Measurements from ENCODE around the gene PTPRM. TPM values are rescaled to one million over a fixed set of nuclear protein-coding genes. Genes with fewer than 3 reads are reported as not detected.

Gene PTPRM
- total RNA-seq, 4 donors from 2014 or later, result 22.5 to 92.5 (median 39.2) TPM

DNA sequence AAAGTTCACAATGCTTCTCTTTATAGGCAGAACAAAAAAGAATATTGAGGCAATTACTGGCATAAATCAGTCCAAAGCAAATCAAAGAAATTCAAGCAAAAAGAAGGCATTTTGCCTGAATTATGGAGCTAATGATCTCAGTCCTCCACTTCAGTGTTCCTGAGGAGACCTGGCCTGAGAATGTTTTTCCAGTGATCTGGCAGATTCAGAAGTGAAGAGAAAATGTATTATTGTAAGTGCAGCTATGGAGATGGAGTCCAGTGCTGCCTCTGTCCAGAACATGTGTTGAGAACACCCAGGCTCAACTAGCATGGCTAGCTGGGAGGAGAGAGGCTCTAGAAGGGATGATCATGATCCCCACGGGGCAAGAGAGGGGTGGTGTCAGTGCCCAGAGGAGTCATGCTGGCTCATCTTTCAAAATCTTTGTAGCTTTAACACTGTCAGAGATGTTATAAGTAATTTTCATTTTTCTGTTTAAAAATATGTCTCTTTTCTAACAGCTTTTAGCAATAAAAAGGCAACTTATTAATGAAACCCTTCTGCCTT lies 675.1 kb downstream of the PTPRM start:
- no peak for TF ChIP-seq EP300 (IDR thresholded peaks at IDR 0.05; ENCODE audit: low read depth)
- TF ChIP-seq POLR2AphosphoS5 (IDR thresholded peaks at IDR 0.05), result no peak
- TF ChIP-seq, protein P1, sequence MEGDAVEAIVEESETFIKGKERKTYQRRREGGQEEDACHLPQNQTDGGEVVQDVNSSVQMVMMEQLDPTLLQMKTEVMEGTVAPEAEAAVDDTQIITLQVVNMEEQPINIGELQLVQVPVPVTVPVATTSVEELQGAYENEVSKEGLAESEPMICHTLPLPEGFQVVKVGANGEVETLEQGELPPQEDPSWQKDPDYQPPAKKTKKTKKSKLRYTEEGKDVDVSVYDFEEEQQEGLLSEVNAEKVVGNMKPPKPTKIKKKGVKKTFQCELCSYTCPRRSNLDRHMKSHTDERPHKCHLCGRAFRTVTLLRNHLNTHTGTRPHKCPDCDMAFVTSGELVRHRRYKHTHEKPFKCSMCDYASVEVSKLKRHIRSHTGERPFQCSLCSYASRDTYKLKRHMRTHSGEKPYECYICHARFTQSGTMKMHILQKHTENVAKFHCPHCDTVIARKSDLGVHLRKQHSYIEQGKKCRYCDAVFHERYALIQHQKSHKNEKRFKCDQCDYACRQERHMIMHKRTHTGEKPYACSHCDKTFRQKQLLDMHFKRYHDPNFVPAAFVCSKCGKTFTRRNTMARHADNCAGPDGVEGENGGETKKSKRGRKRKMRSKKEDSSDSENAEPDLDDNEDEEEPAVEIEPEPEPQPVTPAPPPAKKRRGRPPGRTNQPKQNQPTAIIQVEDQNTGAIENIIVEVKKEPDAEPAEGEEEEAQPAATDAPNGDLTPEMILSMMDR (IDR thresholded peaks at IDR 0.05), result no peak
- no peak for TF ChIP-seq POLR2A (IDR thresholded peaks at IDR 0.05)
- no peak overlapping the region for H3K27ac ChIP-seq
- H3K9me3 ChIP-seq, result no peaks in the 10 kb centered on the region
- H3K4me1 ChIP-seq, result no peaks in the 10 kb centered on the region
- no peak for DNase-seq
- no peaks in the 10 kb centered on the region for H3K27me3 ChIP-seq
- in situ Hi-C loops (cut with MboI; ENCODE audit: low pct_ligation_motif_present in 1 of 4, low pct_unique_long_range_greater_than_20kb in 1 of 4, low sequenced_read_pairs in 3 of 4), result no loop called here
- no peak overlapping the region for H3K4me3 ChIP-seq
- 31 to 60% methylated on average over 1 of the region's 1 CpG for WGBS, 2 donors (ENCODE audit: low coverage in 1 of 2)
- intact Hi-C loops (cut with DNase I; ENCODE audit: low total_unique reads), result no loop called here
- H3K36me3 ChIP-seq, result no peaks in the 10 kb centered on the region

DNA sequence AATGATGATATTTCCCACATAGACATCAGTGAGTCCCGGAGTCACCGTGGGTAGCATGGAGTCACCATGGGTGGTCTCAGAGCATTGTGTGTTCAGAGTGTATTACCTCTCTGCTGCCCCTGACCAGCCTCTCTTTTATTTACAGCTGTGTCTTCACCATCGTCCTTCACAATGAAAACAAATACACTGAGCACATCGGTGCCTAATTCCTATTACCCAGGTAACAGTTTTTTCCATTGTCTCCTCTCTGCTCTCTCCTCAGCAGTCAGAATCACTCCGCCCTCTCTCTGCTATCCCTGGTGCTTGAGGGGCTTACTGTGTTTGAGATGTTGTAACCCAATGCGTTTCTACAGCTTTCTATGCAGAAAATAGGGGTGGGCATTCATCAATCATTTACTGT lies 680.6 kb downstream of the PTPRM start:
- intact Hi-C loops (cut with DNase I; ENCODE audit: low total_unique reads) (loop anchor here (5.0 kb wide), 1 partner anchor 1435 kb away; no protein-coding TSS in a partner anchor), in situ Hi-C loops (cut with MboI; ENCODE audit: low pct_ligation_motif_present in 1 of 4, low pct_unique_long_range_greater_than_20kb in 1 of 4, low sequenced_read_pairs in 3 of 4) (no loop called here)
- no peaks in the 10 kb centered on the region for H3K4me1 ChIP-seq
- H3K36me3 ChIP-seq, result no peaks in the 10 kb centered on the region
- no peak overlapping the region for H3K4me3 ChIP-seq
- no peak overlapping the region for H3K27ac ChIP-seq
- H3K27me3 ChIP-seq, result no peaks in the 10 kb centered on the region
- H3K9me3 ChIP-seq, result no peaks in the 10 kb centered on the region
- TF ChIP-seq, protein P1 (IDR thresholded peaks at IDR 0.05), result no peak
- no peak for TF ChIP-seq EP300 (IDR thresholded peaks at IDR 0.05; ENCODE audit: low read depth)
- no peak for TF ChIP-seq POLR2A (IDR thresholded peaks at IDR 0.05)
- no peak for TF ChIP-seq POLR2AphosphoS5 (IDR thresholded peaks at IDR 0.05)
- WGBS, 2 donors (ENCODE audit: low coverage in 1 of 2), result 81 to 84% methylated on average over 5 to 6 of the region's 6 CpGs
- DNase-seq, result no peak

DNA sequence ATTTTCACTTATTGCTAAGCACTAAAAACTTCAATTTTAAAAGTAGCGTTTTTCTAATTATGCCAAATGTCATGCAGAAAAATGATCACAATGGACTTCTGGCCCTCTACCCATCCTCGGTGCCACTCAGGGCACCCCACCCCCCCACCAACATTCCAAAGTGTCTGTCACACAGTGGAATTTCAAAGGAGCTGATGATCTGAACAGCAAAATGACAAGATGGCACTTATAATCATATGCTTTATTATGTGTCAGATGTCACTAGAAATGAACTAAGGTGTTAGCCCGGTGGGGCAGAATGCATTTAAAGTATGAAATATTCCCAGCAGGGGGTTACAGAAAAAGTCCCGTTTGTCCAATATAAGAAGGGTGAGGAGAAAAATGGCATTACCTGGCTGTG lies 681.5 kb downstream of the PTPRM start:
- no peaks in the 10 kb centered on the region for H3K27me3 ChIP-seq
- H3K4me3 ChIP-seq, result no peak overlapping the region
- in situ Hi-C loops (cut with MboI; ENCODE audit: low pct_ligation_motif_present in 1 of 4, low pct_unique_long_range_greater_than_20kb in 1 of 4, low sequenced_read_pairs in 3 of 4) (no loop called here), intact Hi-C loops (cut with DNase I; ENCODE audit: low total_unique reads) (loop anchor here (5.0 kb wide), 1 partner anchor 1436 kb away; no protein-coding TSS in a partner anchor)
- no peaks in the 10 kb centered on the region for H3K4me1 ChIP-seq
- no peaks in the 10 kb centered on the region for H3K9me3 ChIP-seq
- 81 to 85% methylated on average over 4 of the region's 4 CpGs for WGBS, 2 donors (ENCODE audit: low coverage in 1 of 2)
- TF ChIP-seq EP300 (IDR thresholded peaks at IDR 0.05; ENCODE audit: low read depth) (no peak), POLR2AphosphoS5 (IDR thresholded peaks at IDR 0.05) (no peak), POLR2A (IDR thresholded peaks at IDR 0.05) (no peak)
- TF ChIP-seq, protein P1 (IDR thresholded peaks at IDR 0.05), result no peak
- no peaks in the 10 kb centered on the region for H3K36me3 ChIP-seq
- H3K27ac ChIP-seq, result no peak overlapping the region
- DNase-seq, result no peak

DNA sequence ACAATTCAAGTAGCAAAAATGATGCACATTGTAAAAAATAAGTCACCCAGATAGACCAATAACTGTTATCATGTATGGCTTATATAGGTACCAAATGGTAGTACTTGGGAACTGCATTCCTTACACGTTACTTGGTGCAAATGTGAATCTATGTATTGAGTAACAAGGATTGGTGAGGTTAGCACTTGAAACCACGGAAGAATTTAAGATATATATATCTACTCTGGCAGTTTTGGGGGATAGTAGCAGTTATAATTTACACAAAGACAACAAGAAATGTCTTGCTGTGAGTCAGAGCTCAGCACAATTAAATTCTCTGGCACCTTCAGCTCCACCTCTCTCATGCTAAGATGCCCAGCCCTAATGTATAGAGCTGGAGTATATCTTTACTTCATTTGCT lies 682.7 kb downstream of the PTPRM start:
- intact Hi-C loops (cut with DNase I; ENCODE audit: low total_unique reads), result loop anchor here (5.0 kb wide), 1 partner anchor 1438 kb away; no protein-coding TSS in a partner anchor
- H3K4me3 ChIP-seq, result no peak overlapping the region
- no peak for DNase-seq
- no peak overlapping the region for H3K27ac ChIP-seq
- in situ Hi-C loops (cut with MboI; ENCODE audit: low pct_ligation_motif_present in 1 of 4, low pct_unique_long_range_greater_than_20kb in 1 of 4, low sequenced_read_pairs in 3 of 4), result no loop called here
- no peaks in the 10 kb centered on the region for H3K36me3 ChIP-seq
- no peaks in the 10 kb centered on the region for H3K9me3 ChIP-seq
- no peaks in the 10 kb centered on the region for H3K4me1 ChIP-seq
- TF ChIP-seq POLR2AphosphoS5 (IDR thresholded peaks at IDR 0.05) (no peak), EP300 (IDR thresholded peaks at IDR 0.05; ENCODE audit: low read depth) (no peak), POLR2A (IDR thresholded peaks at IDR 0.05) (no peak)
- TF ChIP-seq, protein P1 (IDR thresholded peaks at IDR 0.05), result no peak
- H3K27me3 ChIP-seq, result no peaks in the 10 kb centered on the region
- 79 to 87% methylated on average over 2 of the region's 2 CpGs for WGBS, 2 donors (ENCODE audit: low coverage in 1 of 2)
